Endothelial cell of umbilical vein (primary cell): Measurements from ENCODE around the gene NUTF2. TPM values are rescaled to one million over a fixed set of nuclear protein-coding genes. Genes with fewer than 3 reads are reported as not detected.

ENCODE experiments used
- BruUV-seq: library from RNA; stranded (reverse); fragments of 400-500 nt; replicated peaks from 2 replicates; lab custom pipeline; 2021; lab: Mats Ljungman, UMichigan
- CTCF ChIA-PET: fragments of 300-600, 350-600 bp; sonication (Branson Sonifier 250); formaldehyde crosslinking; loops from one replicate; lab custom pipeline; 2021; ENCODE audit warnings: antibody characterized with exemption, inconsistent platforms; lab: Charles Lee
- POLR2A ChIA-PET: fragments of 300-600, 350-600 bp; sonication (Branson Sonifier 250); formaldehyde crosslinking; loops from one replicate; lab custom pipeline; 2021; ENCODE audit warnings: antibody characterized with exemption, inconsistent platforms; lab: Charles Lee
- DNase-seq: peaks from one replicate; pipeline ENCODE4 v3.0.0-alpha.2; 2011; ENCODE audit warnings: low read depth, low spot score
- FAIRE-seq: peaks from 2 replicates; lab custom pipeline; 2011; peaks lifted over from hg19 to GRCh38; lab: Jason Lieb, UNC
- H2AFZ ChIP-seq: 2 replicates; pipeline ENCODE4 v1.6.0; 2012; ENCODE audit warnings: low read depth, low read length, control low read depth, inconsistent platforms
- H3K27ac ChIP-seq: 2 replicates; pipeline ENCODE4 v1.5.1; 2011; ENCODE audit warnings: low read depth, mild to moderate bottlenecking, control low read depth, low read length, moderate library complexity; ENCODE audit not compliant: insufficient read depth
- H3K27me3 ChIP-seq, 2 experiments: 2 replicates each; pipeline versions ENCODE4 v1.6.0 to v1.6.1; 2011; ENCODE audit warnings: low read length in 2 of 2, mixed read lengths in 1 of 2; ENCODE audit not compliant: control insufficient read depth in 2 of 2, insufficient read depth in 2 of 2
- H3K36me3 ChIP-seq, 2 experiments: 2 replicates in 1 of 2; 3 replicates in 1 of 2; pipeline ENCODE4 v1.5.1; 2011; ENCODE audit warnings: low read length in 2 of 2, mild to moderate bottlenecking in 1 of 2, moderate library complexity in 1 of 2; ENCODE audit not compliant: control insufficient read depth in 2 of 2, insufficient read depth in 2 of 2; ENCODE audit errors: extremely low read depth in 1 of 2
- H3K4me1 ChIP-seq: 3 replicates; pipeline ENCODE4 v1.5.1; 2011; ENCODE audit warnings: mild to moderate bottlenecking, low read length; ENCODE audit not compliant: control insufficient read depth, insufficient read depth; ENCODE audit errors: extremely low read depth
- H3K4me2 ChIP-seq: 2 replicates; pipeline ENCODE4 v1.6.1; 2011; ENCODE audit warnings: low read length, control low read depth, mixed read lengths; ENCODE audit not compliant: insufficient read depth
- H3K4me3 ChIP-seq, 3 experiments: fragments of 200-600 bp in 1 of 3; sonication (generic), shearing (Covaris generic) in 1 of 3; replicated peaks in 1 of 3; 2 replicates each; pipeline ENCODE4 v1.5.1; 2011 to 2016; ENCODE audit warnings: control low read depth in 3 of 3, low read length in 3 of 3, mild to moderate bottlenecking in 2 of 3, inconsistent platforms in 1 of 3, low read depth in 1 of 3, moderate library complexity in 1 of 3; ENCODE audit not compliant: insufficient read depth in 1 of 3
- H3K79me2 ChIP-seq: 2 replicates; pipeline ENCODE4 v1.6.0; 2012; ENCODE audit warnings: low read length, inconsistent platforms; ENCODE audit not compliant: control insufficient read depth, insufficient read depth
- H3K9ac ChIP-seq: replicated peaks from 2 replicates; pipeline ENCODE3; 2011; ENCODE audit warnings: low read length, control low read depth; ENCODE audit not compliant: insufficient read depth; ENCODE audit errors: extremely low read depth
- H3K9me1 ChIP-seq: replicated peaks from 3 replicates; pipeline ENCODE4 v1.6.0; 2011; ENCODE audit warnings: mild to moderate bottlenecking, low read length; ENCODE audit not compliant: control insufficient read depth, insufficient read depth; ENCODE audit errors: extremely low read depth
- H3K9me3 ChIP-seq: replicated peaks from 2 replicates; pipeline ENCODE4 v1.5.1; 2012; ENCODE audit warnings: low read length, inconsistent platforms; ENCODE audit not compliant: control insufficient read depth, insufficient read depth
- H4K20me1 ChIP-seq: replicated peaks from 2 replicates; pipeline ENCODE3; 2011; ENCODE audit warnings: mild to moderate bottlenecking, low read length; ENCODE audit not compliant: control insufficient read depth, insufficient read depth; ENCODE audit errors: extremely low read depth
- CTCF ChIP-seq, 2 donors: IDR thresholded peaks; 1 replicate in 1 of 2; 2 replicates in 1 of 2; pipeline ENCODE4 v1.5.1; 2011; ENCODE audit warnings: low read length in 2 of 2, mild to moderate bottlenecking in 2 of 2, moderate library complexity in 2 of 2, control low read depth in 1 of 2, inconsistent platforms in 1 of 2, low read depth in 1 of 2; ENCODE audit not compliant: insufficient read depth in 1 of 2; ENCODE audit errors: extremely low read depth in 1 of 2
- FOS ChIP-seq: IDR thresholded peaks from 2 replicates; pipeline ENCODE4 v1.6.1; 2011; ENCODE audit warnings: mild to moderate bottlenecking, low read length, moderate library complexity, borderline replicate concordance; ENCODE audit not compliant: insufficient read depth
- GATA2 ChIP-seq: IDR thresholded peaks from 2 replicates; pipeline ENCODE4 v1.7.0; 2011; ENCODE audit warnings: low read depth, mild to moderate bottlenecking, moderate library complexity, mixed read lengths, low read length; ENCODE audit not compliant: insufficient read length, insufficient read depth
- POLR2A ChIP-seq: IDR thresholded peaks from 2 replicates; pipeline ENCODE4 v1.6.1; 2012; ENCODE audit warnings: low read depth, mild to moderate bottlenecking, control low read depth, low read length
- POLR2AphosphoS5 ChIP-seq: IDR thresholded peaks from 2 replicates; pipeline ENCODE4 v1.6.1; 2012; ENCODE audit warnings: low read depth, mild to moderate bottlenecking, control low read depth, low read length, moderate library complexity; ENCODE audit not compliant: insufficient read depth
- dilution Hi-C: fragments of 300-500 bp; cut with MboI; formaldehyde crosslinking; loops from one replicate; pipeline ENCODE4 v1.15.0; 2019; ENCODE audit warnings: low sequenced_read_pairs; ENCODE audit not compliant: extremely low pct_ligation_motif_present
- intact Hi-C: fragments of 100-400 bp; cut with micrococcal nuclease; formaldehyde crosslinking; loops from one replicate; pipeline ENCODE4 v1.10.0; 2022
- polyA plus RNA-seq, 4 experiments: library from polyadenylated mRNA; depleted of rRNA in 3 of 4; stranded (reverse) in 3 of 4; unstranded in 1 of 4; fragments of >200 nt; gene quantifications; 2 replicates each; pipeline versions ENCODE4 v1.2.1 to v1.2.3, GENCODE V29; 2011 to 2012; ENCODE audit warnings: missing spikeins in 1 of 4
- total RNA-seq: library from RNA; stranded (reverse); gene quantifications from 2 replicates; pipeline ENCODE4 v1.2.3, GENCODE V29; 2021
- TF ChIP-seq, protein P1 (sequence below): IDR thresholded peaks from 2 replicates; pipeline ENCODE4 v1.6.1; 2011; ENCODE audit not compliant: insufficient read depth, insufficient read length

NUTF2 gene
- total and polyA plus RNA-seq, 2 donors (not counting 3 experiments of a cell fraction or from before 2014, with no cell fraction given) = 208 to 273 TPM

GRCh38 chr16:67883872-67884261 lies 37.1 kb downstream of the NUTF2 start:
- H3K36me3 ChIP-seq = peaks cover 8 to 70% of the 10 kb centered on the region in 2 experiments
- H4K20me1 ChIP-seq = no peaks in the 10 kb centered on the region
- DNase-seq (peak; percentile 48), FAIRE-seq (no peak)
- no peaks in the 10 kb centered on the region for H3K79me2 ChIP-seq
- TF ChIP-seq, protein P1, sequence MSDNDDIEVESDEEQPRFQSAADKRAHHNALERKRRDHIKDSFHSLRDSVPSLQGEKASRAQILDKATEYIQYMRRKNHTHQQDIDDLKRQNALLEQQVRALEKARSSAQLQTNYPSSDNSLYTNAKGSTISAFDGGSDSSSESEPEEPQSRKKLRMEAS = no peak
- no peak for TF ChIP-seq POLR2AphosphoS5
- peak; percentile 81 to 94 for TF ChIP-seq CTCF (IDR thresholded peaks at IDR 0.05; ENCODE audit: extremely low read depth in 1 of 2, insufficient read depth in 1 of 2, low read depth in 1 of 2, low read length in 2 of 2)
- TF ChIP-seq GATA2 = no peak
- TF ChIP-seq FOS = no peak
- no peak for TF ChIP-seq POLR2A
- H3K27me3 ChIP-seq = no peaks in the 10 kb centered on the region
- H3K9ac ChIP-seq = no peak overlapping the region
- H3K9me3 ChIP-seq = no peaks in the 10 kb centered on the region
- ChIA-PET POLR2A (no interaction called here), CTCF (interaction anchor here (0.6 to 5.4 kb wide), 35 partner anchors 9 to 362 kb away, joined by 3 to 106 read pairs (median 6); partner anchors contain the start of genes CTRL, EDC4, NUTF2 and PSKH1)
- H3K4me1 ChIP-seq = no peaks in the 10 kb centered on the region
- no peak overlapping the region for H3K27ac ChIP-seq
- no peak overlapping the region for H3K4me2 ChIP-seq
- H3K4me3 ChIP-seq = no peak overlapping the region
- H3K9me1 ChIP-seq = no peaks in the 10 kb centered on the region
- no TSS peak for BruUV-seq
- H2AFZ ChIP-seq = no peak overlapping the region
- dilution Hi-C loops (no loop called here), intact Hi-C loops (loop anchor here (1.0 to 5.0 kb wide), 3 partner anchors 44 to 178 kb away; no protein-coding TSS in a partner anchor)
